Osteoblast (primary cell): ENCODE data around the gene ADAMTSL1. TPM values are rescaled to one million over a fixed set of nuclear protein-coding genes. Genes with fewer than 3 reads are reported as not detected.

ENCODE experiments used
- DNase-seq: peaks from one replicate; pipeline ENCODE4 v3.0.0; 2011; ENCODE audit warnings: low spot score, mixed read lengths; ENCODE audit not compliant: insufficient read length; ENCODE audit errors: missing footprints
- H2AFZ ChIP-seq: 2 replicates; pipeline ENCODE4 v1.6.0; 2011; ENCODE audit warnings: mild to moderate bottlenecking, low read length
- H3K27ac ChIP-seq: 2 replicates; pipeline ENCODE4 v1.5.1; 2011; ENCODE audit warnings: mild to moderate bottlenecking, low read depth, low read length, moderate library complexity
- H3K27me3 ChIP-seq: 2 replicates; pipeline ENCODE4 v1.6.0; 2012; ENCODE audit warnings: mild to moderate bottlenecking, control low read depth, inconsistent platforms, low read length, moderate library complexity; ENCODE audit not compliant: insufficient read depth
- H3K36me3 ChIP-seq: 2 replicates; pipeline ENCODE4 v1.5.1; 2011; ENCODE audit warnings: mild to moderate bottlenecking, low read length, control low read depth, moderate library complexity; ENCODE audit not compliant: insufficient read depth
- H3K4me1 ChIP-seq: 2 replicates; pipeline ENCODE4 v1.5.1; 2011; ENCODE audit warnings: mild to moderate bottlenecking, low read length, control low read depth, moderate library complexity; ENCODE audit not compliant: insufficient read depth
- H3K4me2 ChIP-seq: 2 replicates; pipeline ENCODE4 v1.6.0; 2011; ENCODE audit warnings: mild to moderate bottlenecking, low read length; ENCODE audit not compliant: insufficient read depth
- H3K4me3 ChIP-seq: fragments of 200-600 bp; sonication (generic); 3 replicates; pipeline ENCODE4 v1.5.1; 2012; ENCODE audit warnings: mild to moderate bottlenecking, low read length, inconsistent platforms; ENCODE audit not compliant: insufficient read depth
- H3K79me2 ChIP-seq: 2 replicates; pipeline ENCODE4 v1.6.0; 2012; ENCODE audit warnings: mild to moderate bottlenecking, low read length, control low read depth, inconsistent platforms; ENCODE audit not compliant: insufficient read depth
- H3K9me3 ChIP-seq: 2 replicates; pipeline ENCODE4 v1.5.1; 2011; ENCODE audit warnings: low read depth, low read length, control low read depth
- H4K20me1 ChIP-seq: 2 replicates; pipeline ENCODE4 v1.6.0; 2012; ENCODE audit warnings: mild to moderate bottlenecking, low read length, control low read depth; ENCODE audit not compliant: insufficient read depth
- CTCF ChIP-seq: IDR thresholded peaks from 2 replicates; pipeline ENCODE4 v1.5.1; 2011; ENCODE audit warnings: mild to moderate bottlenecking, low read depth, low read length, moderate library complexity; ENCODE audit errors: extremely low read depth
- total RNA-seq: library from RNA; depleted of rRNA; stranded (reverse); fragments of >200 nt; gene quantifications from 2 replicates; pipeline ENCODE4 v1.2.3, GENCODE V29; 2012

Gene ADAMTSL1
- total RNA-seq, 1 donor: 54.3 TPM

GRCh38 chr9:18824095-18824666 is 350.2 kb downstream of the ADAMTSL1 start:
- Histone ChIP-seq H2AFZ (no peak overlapping the region), H3K79me2 (no peaks in the 10 kb centered on the region), H3K27me3 (no peaks in the 10 kb centered on the region), H3K9me3 (no peaks in the 10 kb centered on the region), H3K27ac (peak overlapping the region; percentile 54), H3K4me3 (no peak overlapping the region), H3K4me2 (no peak overlapping the region), H4K20me1 (peaks cover 2% of the 10 kb centered on the region), H3K4me1 (peaks cover 20% of the 10 kb centered on the region), H3K36me3 (peaks cover 74% of the 10 kb centered on the region)
- TF ChIP-seq CTCF: peak; percentile 19
- peak; percentile 75 for DNase-seq

GRCh38 chr9:18825656-18826170 is 351.8 kb downstream of the ADAMTSL1 start:
- H3K4me1 ChIP-seq: peaks cover 23% of the 10 kb centered on the region

GRCh38 chr9:18826248-18826647 is 352.3 kb downstream of the ADAMTSL1 start:
- Histone ChIP-seq H3K4me3 (no peak overlapping the region), H3K9me3 (no peaks in the 10 kb centered on the region), H3K4me2 (no peak overlapping the region), H3K27me3 (no peaks in the 10 kb centered on the region), H3K27ac (no peak overlapping the region), H4K20me1 (peaks cover 2% of the 10 kb centered on the region), H3K36me3 (peaks cover 77% of the 10 kb centered on the region), H2AFZ (no peak overlapping the region), H3K79me2 (no peaks in the 10 kb centered on the region), H3K4me1 (peaks cover 23% of the 10 kb centered on the region)
- DNase-seq: no peak
- no peak for TF ChIP-seq CTCF

More at GRCh38 chr9:18825656-18826170, 351.8 kb downstream of the ADAMTSL1 start:
- no peak for TF ChIP-seq CTCF
- H3K36me3 ChIP-seq: peaks cover 77% of the 10 kb centered on the region
- no peak for DNase-seq
- no peaks in the 10 kb centered on the region for H3K79me2 ChIP-seq
- peaks cover 2% of the 10 kb centered on the region for H4K20me1 ChIP-seq
- no peaks in the 10 kb centered on the region for H3K27me3 ChIP-seq
- no peak overlapping the region for H3K4me3 ChIP-seq
- H3K27ac ChIP-seq: peak overlapping the region; percentile 53
- no peak overlapping the region for H3K4me2 ChIP-seq
- no peak overlapping the region for H2AFZ ChIP-seq
- no peaks in the 10 kb centered on the region for H3K9me3 ChIP-seq

- Histone ChIP-seq H4K20me1 (peaks cover 3% of the 10 kb centered on the region), H3K36me3 (peaks cover 74% of the 10 kb centered on the region), H3K4me1 (peaks cover 18% of the 10 kb centered on the region), H3K4me3 (no peak overlapping the region), H3K9me3 (no peaks in the 10 kb centered on the region), H2AFZ (no peak overlapping the region), H3K27ac (no peak overlapping the region), H3K27me3 (no peaks in the 10 kb centered on the region), H3K4me2 (no peak overlapping the region), H3K79me2 (peaks cover 3% of the 10 kb centered on the region)
- no peak for TF ChIP-seq CTCF
- DNase-seq: no peak
These were observed 355.1 kb downstream of the ADAMTSL1 start for GRCh38 chr9:18829066-18829465.
